Stimulated activated CD4-positive, alpha-beta T cell treated with anti-CD3 and anti-CD28 coated beads, Interleukin-2, amount 100 ng/mL, for 48 hours (primary cell): Measurements from ENCODE around the gene ZIC3.
"Not testable (repeated sequence)": the region's sequence is repeated elsewhere in the genome, so short reads cannot be mapped to it uniquely, and the experiment has no call there.

Experiments used
- DNase-seq, 2 donors: peaks; one replicate each; pipeline ENCODE4 v3.0.0-alpha.2; 2020

The ZIC3 gene

DNA sequence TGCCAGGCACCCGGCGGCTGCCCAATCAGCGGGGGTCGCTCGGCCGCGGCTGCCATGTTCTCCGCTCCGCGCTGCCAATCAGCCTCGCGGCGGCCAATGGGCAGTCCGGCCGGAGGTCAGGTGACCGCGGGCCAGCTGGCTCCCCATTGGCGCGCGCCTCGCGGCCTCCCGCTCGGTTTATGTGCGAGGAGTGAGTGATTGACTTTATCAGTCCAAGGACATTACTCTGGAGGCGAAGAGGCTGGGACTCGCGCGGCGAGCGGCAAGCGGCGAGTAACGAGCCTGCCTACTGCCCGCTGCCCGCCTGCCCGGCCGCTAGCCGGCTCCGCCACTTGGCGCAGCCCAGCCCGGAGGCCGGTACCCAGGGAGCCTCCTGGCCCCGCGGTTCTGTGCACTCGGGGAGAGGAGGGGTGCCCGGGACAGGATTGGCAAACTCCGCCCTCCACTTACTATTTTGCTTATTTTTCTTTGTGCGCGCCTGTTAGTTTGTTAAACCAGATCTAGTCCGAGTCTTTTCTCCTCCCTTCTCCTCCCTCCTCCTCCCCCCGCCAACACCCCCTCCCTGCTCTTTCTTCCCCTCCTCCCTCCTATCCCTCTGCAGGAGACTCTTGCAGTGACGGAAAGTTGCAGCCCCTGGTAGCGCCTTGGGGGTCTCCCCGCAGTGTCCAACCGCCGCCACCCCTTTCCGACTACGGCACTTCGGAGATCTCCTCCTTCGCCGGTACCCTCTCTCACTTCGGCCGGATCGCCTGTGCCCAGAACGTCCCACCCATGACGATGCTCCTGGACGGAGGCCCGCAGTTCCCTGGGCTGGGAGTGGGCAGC is at the start of gene ZIC3:
Gene ZIC3 (plus strand): TSS at position 207 of the 825 bp plus-strand sequence. CDS start 565 bp downstream, at position 772.
- DNase-seq: no peak

DNA sequence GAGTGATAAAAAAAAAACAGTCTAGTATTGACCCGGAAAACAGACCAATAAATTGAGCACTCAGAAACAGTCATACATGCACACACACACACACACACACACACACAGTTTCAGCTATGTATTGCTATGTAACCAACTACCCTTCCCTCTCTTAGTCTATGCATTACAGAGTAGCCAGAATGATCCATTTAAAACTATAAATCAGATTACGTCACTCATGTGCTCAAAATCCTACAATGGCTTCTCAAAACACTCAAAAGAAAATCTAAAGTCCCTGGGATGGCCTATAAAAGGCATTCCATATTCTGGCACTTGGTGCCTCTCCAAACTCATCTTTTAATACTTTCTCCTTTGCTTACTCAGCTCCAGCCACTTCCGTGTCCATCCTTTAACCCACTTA is 46.5 kb upstream of the ZIC3 start:
- DNase-seq: no peak

DNA sequence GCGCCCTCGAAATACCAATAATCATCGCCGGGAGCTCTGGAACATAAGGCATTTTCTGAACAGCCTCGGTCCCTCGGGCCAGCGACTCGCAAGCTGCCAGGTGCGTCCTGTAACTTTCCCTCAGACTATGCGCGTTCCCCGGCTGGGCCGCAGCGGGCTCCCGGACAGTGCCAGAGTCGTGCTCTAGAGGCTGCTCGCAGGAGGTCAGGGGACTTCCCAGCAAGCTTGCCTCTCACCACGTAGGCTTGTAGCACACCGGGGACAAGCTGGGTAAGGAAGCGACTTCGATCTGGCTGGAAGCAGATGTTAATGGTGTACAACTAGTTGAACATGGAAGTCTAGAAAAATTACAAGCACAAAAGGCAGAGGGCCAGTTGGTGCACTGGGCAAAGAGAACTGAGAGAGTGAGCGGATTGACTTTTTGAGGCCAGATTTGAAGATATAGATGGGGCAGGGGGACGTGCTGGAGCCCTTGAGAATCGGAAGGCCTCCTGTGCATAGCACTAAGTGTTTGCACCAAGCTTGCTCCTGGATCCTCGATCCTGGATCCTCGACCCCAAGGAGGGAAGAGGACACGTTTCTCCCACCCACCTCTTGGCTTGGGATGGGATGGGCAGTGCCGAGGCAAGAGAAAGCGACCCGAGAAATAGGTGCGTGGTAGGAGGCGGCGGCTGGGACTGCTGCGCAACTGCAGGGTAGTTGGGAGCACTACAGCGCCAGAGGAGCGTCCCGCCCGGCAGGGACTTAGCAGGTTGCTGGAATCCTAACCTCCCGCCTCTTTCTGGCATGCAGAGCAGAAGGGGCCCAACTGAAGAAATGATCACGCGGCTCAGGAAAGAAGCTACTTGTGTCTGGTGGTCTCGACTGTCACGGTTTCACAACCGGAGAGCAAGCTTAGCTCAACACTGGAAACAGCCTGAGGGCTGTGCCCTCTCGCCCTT is 19.9 kb upstream of the ZIC3 start:
- no peak for DNase-seq

DNA sequence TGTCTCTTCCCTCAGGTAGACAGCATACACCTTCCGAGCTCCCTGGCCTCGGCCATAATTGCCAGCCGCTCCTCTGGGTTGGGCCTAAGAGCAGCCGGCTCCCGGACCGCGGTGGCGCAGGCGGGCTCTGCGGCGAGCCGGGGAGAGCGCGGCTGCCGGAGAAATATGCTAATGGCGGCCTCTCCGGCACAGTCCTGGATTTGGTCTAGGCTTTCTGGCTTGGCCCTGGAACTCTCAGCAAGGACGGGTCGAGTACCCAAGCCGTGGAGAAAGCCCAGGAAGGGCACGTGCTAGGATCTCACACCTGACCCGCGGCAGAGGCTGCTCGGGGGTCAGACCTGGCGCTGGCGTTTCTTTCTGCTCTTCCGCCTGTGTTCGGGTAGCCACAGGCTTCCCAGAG is 18.6 kb upstream of the ZIC3 start:
- no peak for DNase-seq

DNA sequence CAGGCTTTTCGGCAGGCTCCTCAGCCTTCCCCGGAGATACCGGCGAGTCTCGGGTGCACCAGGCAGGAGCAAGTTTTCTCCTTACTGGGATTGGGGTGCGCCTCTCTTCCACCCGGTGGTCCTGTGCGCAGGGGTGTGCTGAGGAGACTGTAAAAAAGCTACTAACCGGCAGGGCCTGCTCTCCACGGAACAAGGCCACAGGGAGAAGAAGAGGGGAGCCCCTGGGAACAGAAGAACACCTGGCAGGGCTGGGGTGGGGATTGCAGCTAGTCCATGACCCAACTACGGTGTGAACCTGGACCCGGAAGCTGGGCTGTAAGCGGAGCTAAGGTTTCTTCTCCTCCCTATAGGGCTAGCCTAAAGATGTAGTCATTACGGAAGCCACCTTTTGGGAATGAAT is 17.7 kb upstream of the ZIC3 start:
- no peak for DNase-seq

DNA sequence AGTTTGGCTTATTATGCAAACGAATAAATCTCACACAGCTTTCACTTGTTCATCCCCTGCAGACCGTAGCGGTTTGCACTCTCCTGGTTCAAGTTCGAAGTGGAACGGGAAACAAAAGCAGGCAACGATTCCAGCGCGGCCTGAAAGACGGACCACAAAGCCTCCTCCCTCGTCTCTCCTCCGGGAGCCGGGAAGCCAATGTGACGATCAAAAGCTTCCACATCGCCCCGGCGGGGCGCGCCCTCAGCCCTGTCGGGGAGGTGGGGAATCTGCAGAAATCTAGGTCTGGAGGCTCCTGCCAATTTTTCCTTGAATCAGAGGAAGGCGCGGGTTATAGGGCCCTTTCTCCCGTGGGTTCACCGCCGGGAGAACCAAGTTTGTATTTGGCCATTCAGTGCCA is 16.9 kb upstream of the ZIC3 start:
- no peak for DNase-seq

DNA sequence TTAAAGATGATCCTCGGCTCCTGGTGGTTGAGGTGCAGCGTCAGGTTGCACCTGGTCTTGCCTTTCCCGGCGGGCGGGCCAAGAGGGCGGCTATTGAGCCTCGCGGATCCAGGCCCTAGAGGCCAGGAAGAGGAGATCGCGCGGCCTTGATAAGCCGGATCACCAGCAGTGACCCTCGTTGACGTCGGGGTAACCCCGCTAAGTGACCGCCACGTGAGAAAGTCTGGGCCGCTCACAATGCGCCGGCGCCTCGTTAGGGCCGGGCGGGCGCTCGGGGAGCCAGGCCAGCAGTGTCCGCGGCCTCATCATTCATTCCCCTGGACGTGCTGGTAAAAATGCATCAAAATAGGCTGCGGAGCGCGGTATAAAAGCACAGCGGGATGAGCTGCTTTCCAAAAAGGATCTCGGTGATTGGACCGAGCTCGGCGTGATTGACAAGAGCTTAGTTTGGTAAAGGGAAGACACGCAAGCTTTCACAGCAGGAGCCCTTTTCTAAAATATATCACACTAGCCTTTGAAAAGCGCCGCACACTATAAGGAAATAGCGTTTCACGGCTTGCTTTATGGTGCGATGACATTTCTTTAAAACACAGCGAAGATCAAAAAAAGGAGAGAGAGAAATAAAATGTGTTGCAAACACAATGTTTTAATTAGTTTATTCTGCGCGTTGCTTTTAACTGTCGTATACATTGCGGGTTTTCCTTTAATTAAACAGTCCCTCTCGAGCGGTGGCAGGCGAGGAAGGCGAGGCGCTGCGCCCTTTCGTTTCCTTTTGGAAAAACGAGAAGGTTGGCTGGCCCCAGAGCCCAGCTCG is 15.9 kb upstream of the ZIC3 start:
- DNase-seq: no peak

DNA sequence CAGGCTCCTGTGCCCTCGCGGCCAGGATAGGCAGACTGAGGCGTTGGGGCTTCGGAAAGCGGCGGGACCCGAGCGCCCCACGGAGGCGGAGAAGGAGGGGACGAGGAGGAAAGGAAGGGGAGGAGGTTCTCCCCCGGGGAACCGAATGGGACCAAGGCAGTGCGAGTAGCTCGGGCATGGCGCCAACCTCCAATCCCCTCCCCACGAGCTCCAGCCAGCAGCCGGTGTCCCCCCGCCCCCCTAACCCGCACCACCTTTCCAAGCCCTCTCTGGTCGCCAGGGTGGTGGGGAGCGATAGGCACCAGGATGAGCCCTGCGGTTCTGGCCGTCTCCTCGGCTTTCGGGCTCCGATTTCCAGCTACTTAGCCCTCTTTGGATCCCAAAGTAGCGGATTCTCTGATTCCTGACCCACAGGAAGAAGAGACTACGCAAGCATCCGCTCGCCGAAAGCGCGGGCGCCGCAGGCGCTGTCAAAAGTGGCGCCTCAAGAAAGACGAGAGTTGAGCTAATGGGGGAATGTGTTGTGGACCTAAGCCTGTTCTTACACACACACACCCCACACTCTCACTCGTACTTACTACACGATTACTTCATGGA is 15.2 kb upstream of the ZIC3 start:
- no peak for DNase-seq

DNA sequence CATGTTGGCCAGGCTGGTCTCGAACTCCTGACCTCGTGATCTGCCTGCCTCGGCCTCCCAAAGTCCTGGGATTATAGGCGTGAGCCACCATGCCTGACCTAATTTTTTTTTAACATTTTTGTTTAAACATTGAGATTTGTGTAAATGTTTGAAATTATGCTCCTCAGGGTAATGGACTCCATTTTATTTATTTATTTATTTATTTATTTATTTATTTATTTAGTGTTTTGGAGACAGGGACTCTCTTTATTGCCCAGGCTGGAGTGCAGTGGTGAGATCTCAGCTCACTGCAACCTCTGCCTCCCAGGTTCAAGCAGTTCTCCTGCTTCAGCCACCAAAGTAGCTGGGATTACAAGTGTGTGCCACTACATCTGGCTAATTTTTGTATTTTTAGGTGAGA is 13.8 kb upstream of the ZIC3 start:
- DNase-seq: not testable (repeated sequence)

DNA sequence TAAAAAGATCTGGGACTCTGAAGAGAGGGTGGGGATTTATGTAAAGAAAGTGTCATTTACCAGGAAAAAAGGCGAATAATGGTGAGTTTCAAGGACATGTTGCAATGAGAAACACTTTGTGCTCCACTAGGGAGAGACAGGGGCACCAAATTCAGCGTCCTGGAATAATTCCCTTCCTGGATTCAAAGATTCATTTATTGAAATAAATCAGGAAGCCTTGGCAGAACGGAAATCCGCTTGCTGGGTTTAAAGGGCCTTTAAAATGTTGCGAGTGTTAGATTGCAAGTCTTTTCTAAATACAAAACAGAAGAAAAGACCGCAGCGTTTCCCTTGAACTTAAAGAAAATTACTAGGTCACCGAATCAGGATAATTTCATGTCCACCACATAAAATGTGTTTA is 3.8 kb upstream of the ZIC3 start:
- DNase-seq: no peak

DNA sequence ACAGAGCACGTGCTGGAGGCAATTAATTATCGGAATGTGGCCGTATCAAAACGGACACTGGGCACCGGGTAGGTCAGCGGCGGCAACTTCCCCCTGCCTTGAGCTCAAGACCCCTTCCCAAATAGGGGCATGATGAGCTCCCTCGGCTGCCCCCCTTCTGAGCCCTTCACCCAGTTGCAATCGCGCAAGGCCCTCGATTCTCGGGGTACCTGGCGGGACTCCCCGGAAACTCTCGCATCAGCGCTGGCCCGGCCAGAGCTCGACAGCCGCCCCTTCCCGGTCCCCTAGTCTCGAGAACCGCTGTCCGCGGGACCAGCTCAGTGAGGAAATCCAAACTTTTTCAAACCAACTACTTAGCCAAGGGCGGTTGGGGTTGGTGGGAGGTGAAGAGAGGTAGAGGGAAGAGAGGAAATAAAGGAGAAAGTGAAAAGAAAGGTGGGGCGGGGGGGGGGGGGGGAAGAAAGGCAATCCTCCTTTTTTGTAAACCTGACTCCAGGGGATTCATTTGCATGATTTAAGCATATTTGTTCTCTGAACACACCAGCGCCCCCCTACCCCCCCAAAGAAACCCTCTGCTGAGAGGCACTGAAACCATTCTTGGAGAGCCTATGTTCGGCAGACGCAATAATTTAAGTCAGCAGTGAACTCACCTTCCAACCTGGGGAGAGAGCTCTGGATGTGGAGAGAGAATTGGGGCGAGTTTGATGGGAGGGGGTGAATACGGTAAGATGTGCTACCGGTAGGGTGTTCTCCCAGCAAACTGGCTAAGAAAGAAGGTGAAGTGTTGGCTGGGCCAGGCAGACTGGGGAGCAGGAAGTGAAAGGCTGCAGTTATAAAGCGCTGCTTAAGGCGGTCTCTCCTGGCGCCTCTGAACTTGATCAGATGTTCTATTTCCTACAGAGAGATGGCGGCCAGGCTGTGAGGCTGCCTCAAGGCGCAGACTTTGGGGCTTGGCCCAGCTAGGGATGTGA is 2.0 kb upstream of the ZIC3 start:
- DNase-seq: no peak

DNA sequence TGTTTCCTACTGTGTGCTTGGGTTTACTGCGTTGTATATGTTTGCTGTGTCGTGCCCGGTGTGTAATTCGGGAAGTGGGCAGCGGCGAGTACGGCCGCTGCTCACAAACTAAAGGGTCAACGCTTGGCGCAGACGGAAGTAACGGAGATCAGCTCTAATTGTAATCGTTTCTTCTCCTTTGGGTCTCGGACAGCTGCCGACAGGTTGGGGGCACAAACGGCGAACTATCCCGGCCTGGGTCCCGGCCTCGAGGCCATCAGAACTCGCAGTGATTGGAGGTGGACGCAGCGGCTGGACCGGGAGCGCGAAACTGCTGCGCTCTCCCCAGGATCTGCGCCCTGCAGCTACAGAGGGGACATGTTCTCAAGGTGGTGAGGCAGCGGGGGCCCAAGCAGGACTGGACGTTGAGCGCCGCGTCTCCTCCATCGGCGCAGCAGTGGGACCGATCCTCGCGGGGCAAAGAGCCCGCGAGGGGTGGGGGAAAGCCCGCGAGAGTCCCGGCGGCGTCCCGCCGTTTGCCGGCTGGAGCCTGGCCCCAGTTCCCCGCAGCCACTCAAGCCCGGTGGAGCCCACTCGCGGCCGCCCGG is 516 bp upstream of the ZIC3 start:
- DNase-seq: no peak

DNA sequence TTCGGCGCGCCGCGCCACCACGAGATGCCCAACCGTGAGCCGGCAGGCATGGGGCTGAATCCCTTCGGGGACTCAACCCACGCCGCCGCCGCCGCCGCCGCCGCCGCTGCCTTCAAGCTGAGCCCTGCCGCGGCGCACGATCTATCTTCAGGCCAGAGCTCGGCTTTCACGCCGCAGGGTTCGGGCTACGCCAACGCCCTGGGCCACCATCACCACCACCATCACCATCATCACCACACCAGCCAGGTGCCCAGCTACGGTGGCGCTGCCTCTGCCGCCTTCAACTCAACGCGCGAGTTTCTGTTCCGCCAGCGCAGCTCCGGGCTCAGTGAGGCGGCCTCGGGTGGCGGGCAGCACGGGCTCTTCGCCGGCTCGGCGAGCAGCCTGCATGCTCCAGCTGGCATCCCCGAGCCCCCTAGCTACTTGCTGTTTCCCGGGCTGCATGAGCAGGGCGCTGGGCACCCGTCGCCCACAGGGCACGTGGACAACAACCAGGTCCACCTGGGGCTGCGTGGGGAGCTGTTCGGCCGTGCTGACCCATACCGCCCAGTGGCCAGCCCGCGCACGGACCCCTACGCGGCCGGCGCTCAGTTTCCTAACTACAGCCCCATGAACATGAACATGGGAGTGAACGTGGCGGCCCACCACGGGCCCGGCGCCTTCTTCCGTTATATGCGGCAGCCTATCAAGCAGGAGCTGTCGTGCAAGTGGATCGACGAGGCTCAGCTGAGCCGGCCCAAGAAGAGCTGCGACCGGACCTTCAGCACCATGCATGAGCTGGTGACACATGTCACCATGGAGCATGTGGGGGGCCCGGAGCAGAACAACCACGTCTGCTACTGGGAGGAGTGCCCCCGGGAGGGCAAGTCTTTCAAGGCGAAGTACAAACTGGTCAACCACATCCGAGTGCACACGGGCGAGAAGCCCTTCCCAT is 1.1 kb downstream of the ZIC3 start:
- DNase-seq: no peak

DNA sequence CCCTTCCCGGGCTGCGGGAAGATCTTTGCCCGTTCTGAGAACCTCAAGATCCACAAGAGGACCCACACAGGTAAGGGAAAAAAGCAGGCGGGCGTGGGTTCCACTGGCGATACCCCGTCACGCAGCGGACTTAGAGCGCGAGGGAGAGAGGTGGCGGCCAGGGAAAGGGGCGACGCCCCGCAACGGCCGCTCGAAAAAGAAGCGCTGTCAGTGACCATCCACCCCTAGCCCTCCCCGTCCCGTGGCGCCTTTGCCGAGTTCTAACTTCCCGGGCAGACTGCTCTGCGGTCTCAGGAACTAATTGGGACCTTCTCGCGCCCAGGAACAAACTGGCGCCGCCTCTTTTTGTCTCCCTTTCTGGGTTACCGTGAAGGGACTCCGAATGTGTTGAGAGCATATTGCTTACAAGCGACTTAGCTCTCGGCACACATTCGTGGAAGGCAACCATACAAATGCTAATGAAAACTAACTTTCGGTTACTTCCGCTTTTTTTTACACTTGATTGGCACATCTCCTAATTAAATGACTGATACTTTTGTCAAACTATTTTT is 1.8 kb downstream of the ZIC3 start:
- no peak for DNase-seq

DNA sequence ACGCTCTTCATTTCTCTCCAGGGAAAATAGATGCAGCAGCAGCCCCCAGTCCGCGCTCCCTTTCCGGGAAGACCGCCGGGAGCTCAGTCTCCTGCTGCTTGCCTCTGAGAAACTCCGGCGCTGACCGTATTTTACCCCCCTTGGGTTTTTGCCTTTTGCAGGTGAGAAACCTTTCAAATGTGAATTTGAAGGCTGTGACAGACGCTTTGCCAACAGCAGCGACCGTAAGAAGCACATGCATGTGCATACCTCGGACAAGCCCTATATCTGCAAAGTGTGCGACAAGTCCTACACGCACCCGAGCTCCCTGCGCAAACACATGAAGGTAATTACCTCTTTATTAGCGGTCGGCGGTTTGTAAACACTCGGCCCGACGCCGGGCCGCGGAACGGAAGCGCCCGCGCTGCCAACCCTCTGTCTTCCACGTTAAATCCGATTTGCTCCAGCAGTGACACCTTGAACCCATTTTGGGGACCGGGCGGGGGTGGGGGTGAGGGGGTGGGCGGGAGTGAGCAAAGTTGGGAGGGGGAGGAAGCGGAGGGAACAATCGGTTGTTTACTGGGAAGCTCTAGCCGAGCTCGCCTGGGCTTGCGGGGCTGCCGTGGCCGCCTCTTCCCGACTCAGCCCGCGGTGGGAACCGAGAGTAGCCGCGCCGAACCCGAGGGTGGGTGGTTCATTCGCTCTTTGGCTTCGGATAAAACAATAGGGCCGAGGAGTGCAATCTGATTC is 3.0 kb downstream of the ZIC3 start:
- DNase-seq: no peak

DNA sequence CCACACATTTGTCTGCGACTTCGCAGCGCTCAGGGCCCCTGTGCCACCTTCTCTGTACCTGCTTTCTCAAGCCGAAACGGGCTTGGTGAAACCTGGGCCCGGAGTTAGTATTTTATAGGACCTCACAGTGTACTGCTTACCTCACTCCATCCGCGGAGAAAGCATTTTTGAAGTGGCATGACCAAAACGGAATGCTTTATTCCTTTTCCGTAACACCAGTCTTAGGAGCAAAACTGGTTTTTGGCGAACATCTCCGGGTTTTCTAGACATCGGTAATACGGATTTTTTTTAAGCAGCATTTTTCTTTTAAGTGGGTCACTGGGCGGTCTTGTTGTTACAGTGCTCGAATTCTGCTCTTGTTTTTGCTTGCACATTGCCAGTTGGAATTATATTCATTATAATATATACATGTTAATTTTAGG is 3.6 kb downstream of the ZIC3 start:
- DNase-seq: no peak

DNA sequence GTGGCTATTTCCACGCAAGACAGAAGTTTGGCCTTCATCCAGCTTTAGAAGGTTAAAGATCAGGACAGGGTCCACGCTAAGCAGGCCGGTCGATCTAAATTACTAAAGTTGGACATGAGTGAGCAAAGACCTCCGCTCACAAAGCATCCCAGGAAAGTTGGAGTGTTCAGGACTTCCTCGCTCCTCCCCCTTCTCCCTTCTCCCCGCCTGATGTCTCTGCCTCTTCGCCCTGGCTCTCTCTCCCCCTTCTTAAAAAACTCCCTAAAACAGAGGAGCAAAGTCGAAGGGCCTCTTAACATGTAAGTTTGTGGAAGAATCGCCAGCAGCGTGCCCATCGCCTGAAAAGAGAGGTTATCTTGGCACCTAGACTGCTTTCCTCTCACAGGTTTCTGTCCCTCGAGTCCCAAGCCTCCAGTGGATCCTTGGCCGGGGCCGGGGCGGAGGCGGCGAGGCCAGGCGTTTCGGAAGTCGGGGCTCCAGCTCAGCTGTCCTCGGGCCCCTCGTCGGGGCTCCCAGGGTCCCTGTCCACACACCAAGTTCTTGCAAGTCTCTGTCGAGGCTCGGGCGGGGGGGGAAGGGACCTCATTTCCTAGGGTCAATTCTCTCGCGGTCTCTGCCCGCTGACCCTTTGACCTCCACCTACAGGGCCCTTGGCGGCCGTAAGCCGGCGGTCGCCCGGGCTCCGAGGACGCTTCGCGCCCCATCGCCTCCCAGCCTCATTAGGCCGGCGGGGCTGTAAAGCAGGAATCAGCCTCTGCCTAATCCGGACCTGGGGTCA is 7.6 kb downstream of the ZIC3 start:
- DNase-seq: no peak
